Smooth muscle cell of the brain vasculature (primary cell): ENCODE data around the gene SLK.

Experiments
- DNase-seq: peaks from one replicate; pipeline ENCODE4 v3.0.0-alpha.2; 2012; ENCODE audit warnings: low read depth, low spot score

Gene SLK

GRCh38 chr10:103941801-103942200 is 25.1 kb upstream of the SLK start:
- DNase-seq: no peak

GRCh38 chr10:103942866-103943265 is 24.1 kb upstream of the SLK start:
- DNase-seq: no peak

GRCh38 chr10:103947799-103948516 is 19.0 kb upstream of the SLK start:
- no peak for DNase-seq

- DNase-seq: no peak
Observed at GRCh38 chr10:103949728-103950127, 17.2 kb upstream of the SLK start.

- no peak for DNase-seq
Observed at GRCh38 chr10:103951183-103951582, 15.8 kb upstream of the SLK start.

- DNase-seq: no peak
Observed at GRCh38 chr10:103951942-103952341, 15.0 kb upstream of the SLK start.

- no peak for DNase-seq
Observed at GRCh38 chr10:103954543-103954942, 12.4 kb upstream of the SLK start.

- no peak for DNase-seq
Observed at GRCh38 chr10:103958996-103959395, 7.9 kb upstream of the SLK start.

- no peak for DNase-seq
Observed at GRCh38 chr10:103960103-103960502, 6.8 kb upstream of the SLK start.

- DNase-seq: no peak
Observed at GRCh38 chr10:103967448-103968071, 620 bp downstream of the SLK start.

GRCh38 chr10:103968441-103969391 is 1.8 kb downstream of the SLK start:
- no peak for DNase-seq

- no peak for DNase-seq
Observed at GRCh38 chr10:103969436-103969835, 2.5 kb downstream of the SLK start.

GRCh38 chr10:103969857-103970627 is 3.1 kb downstream of the SLK start:
- DNase-seq: no peak

- DNase-seq: no peak
Observed at GRCh38 chr10:103975169-103975568, 8.2 kb downstream of the SLK start.

- DNase-seq: no peak
Observed at GRCh38 chr10:103977204-103977603, 10.3 kb downstream of the SLK start.

GRCh38 chr10:103979530-103979929 is 12.6 kb downstream of the SLK start:
- DNase-seq: no peak

GRCh38 chr10:103980288-103980906 is 13.5 kb downstream of the SLK start:
- DNase-seq: no peak

- DNase-seq: no peak
Observed at GRCh38 chr10:103982639-103983038, 15.7 kb downstream of the SLK start.

- DNase-seq: no peak
Observed at GRCh38 chr10:103983367-103983911, 16.5 kb downstream of the SLK start.

GRCh38 chr10:103985726-103986125 is 18.8 kb downstream of the SLK start:
- no peak for DNase-seq

- DNase-seq: no peak
Observed at GRCh38 chr10:103986360-103986759, 19.4 kb downstream of the SLK start.
